WTC11 (cell line): ENCODE data around the gene ZNF835. TPM values are rescaled to one million over a fixed set of nuclear protein-coding genes. Genes with fewer than 3 reads are reported as not detected.

ENCODE experiments used
- AFF4 ChIP-seq: sonication (generic); formaldehyde crosslinking; IDR thresholded peaks from 2 replicates; pipeline ENCODE4 v1.8.1; 2023; ENCODE audit warnings: mild to moderate bottlenecking, missing genetic modification reagents, borderline replicate concordance
- E2F4 ChIP-seq: sonication (generic); formaldehyde crosslinking; IDR thresholded peaks from 2 replicates; pipeline ENCODE4 v1.8.1; 2022; ENCODE audit warnings: low read depth, mild to moderate bottlenecking, moderate library complexity, missing genetic modification reagents, borderline replicate concordance
- ELF4 ChIP-seq: sonication (generic); formaldehyde crosslinking; IDR thresholded peaks from 2 replicates; pipeline ENCODE4 v1.8.1; 2022; ENCODE audit warnings: low read depth, mild to moderate bottlenecking, moderate library complexity, missing genetic modification reagents
- EMX1 ChIP-seq: fragments of 250-450 bp; sonication (Bioruptor Pico); IDR thresholded peaks from 2 replicates; pipeline ENCODE4 v1.8.0; 2021; ENCODE audit warnings: mild to moderate bottlenecking
- ESRRA ChIP-seq: sonication (generic); formaldehyde crosslinking; IDR thresholded peaks from 2 replicates; pipeline ENCODE4 v1.8.1; 2022; ENCODE audit warnings: mild to moderate bottlenecking, missing genetic modification reagents, borderline replicate concordance
- ETV6 ChIP-seq: sonication (generic); formaldehyde crosslinking; IDR thresholded peaks from 2 replicates; pipeline ENCODE4 v1.8.1; 2022; ENCODE audit warnings: mild to moderate bottlenecking, missing genetic modification reagents
- FOXJ3 ChIP-seq: sonication (generic); formaldehyde crosslinking; IDR thresholded peaks from 2 replicates; pipeline ENCODE4 v1.9.0; 2021; ENCODE audit warnings: missing genetic modification reagents, mild to moderate bottlenecking, borderline replicate concordance
- HMGA2 ChIP-seq: fragments of 250-450 bp; sonication (Bioruptor Pico); IDR thresholded peaks from 2 replicates; pipeline ENCODE4 v1.4.0; 2021; ENCODE audit warnings: mild to moderate bottlenecking, moderate library complexity
- IRF1 ChIP-seq: sonication (generic); formaldehyde crosslinking; IDR thresholded peaks from 2 replicates; pipeline ENCODE4 v1.8.0; 2023; ENCODE audit warnings: missing genetic modification reagents
- JAZF1 ChIP-seq: fragments of 250-450 bp; sonication (Bioruptor Pico); IDR thresholded peaks from 2 replicates; pipeline ENCODE4 v1.9.0; 2021; ENCODE audit warnings: moderate library complexity, mild to moderate bottlenecking, inconsistent platforms
- PRDM15 ChIP-seq: sonication (generic); formaldehyde crosslinking; IDR thresholded peaks from 2 replicates; pipeline ENCODE4 v1.8.0; 2022; ENCODE audit warnings: missing genetic modification reagents
- STAT6 ChIP-seq: sonication (generic); formaldehyde crosslinking; conservative IDR thresholded peaks from 2 replicates; pipeline ENCODE4 v1.8.1; 2023; ENCODE audit warnings: mild to moderate bottlenecking, low read depth, missing genetic modification reagents, moderate library complexity
- TEAD4 ChIP-seq: sonication (generic); formaldehyde crosslinking; IDR thresholded peaks from 2 replicates; pipeline ENCODE4 v1.8.0; 2022; ENCODE audit warnings: mild to moderate bottlenecking, missing genetic modification reagents
- ZNF263 ChIP-seq: sonication (generic); formaldehyde crosslinking; IDR thresholded peaks from 2 replicates; pipeline ENCODE4 v1.8.1; 2022; ENCODE audit warnings: low read depth, mild to moderate bottlenecking, moderate library complexity, missing genetic modification reagents
- ZNF416 ChIP-seq: fragments of 250-450 bp; sonication (Bioruptor Pico); IDR thresholded peaks from 2 replicates; pipeline ENCODE4 v1.9.0; 2021; ENCODE audit warnings: mild to moderate bottlenecking, inconsistent platforms
- total RNA-seq: library from RNA; stranded (reverse); gene quantifications from 3 replicates; pipeline ENCODE4 v1.2.3, GENCODE V29; 2021
- TF ChIP-seq, protein P1 (sequence below): sonication (generic); formaldehyde crosslinking; IDR thresholded peaks from 2 replicates; pipeline ENCODE4 v1.8.0; 2022; ENCODE audit warnings: mild to moderate bottlenecking, missing genetic modification reagents
- TF ChIP-seq, protein P2 (sequence below): fragments of 250-450 bp; sonication (Bioruptor Pico); IDR thresholded peaks from 2 replicates; pipeline ENCODE4 v1.9.0; 2021; ENCODE audit warnings: mild to moderate bottlenecking
- TF ChIP-seq, protein P3 (sequence below): fragments of 250-450 bp; sonication (Bioruptor Pico); IDR thresholded peaks from 2 replicates; pipeline ENCODE4 v1.9.0; 2021; ENCODE audit warnings: mild to moderate bottlenecking

The ZNF835 gene
- total RNA-seq, 1 experiment from 2014 or later, result 0.17 TPM

GRCh38 chr19:56637976-56638555 is 33.5 kb downstream of the ZNF835 start (continued):
- TF ChIP-seq AFF4 (CRISPR knock-in tag) (peak; percentile 91; the same call in 1 of the 2 replicates), ELF4 (CRISPR knock-in tag) (peak; percentile 97), ESRRA (CRISPR knock-in tag) (peak; percentile 99), ETV6 (CRISPR knock-in tag) (peak; percentile 99), STAT6 (CRISPR knock-in tag) (peak; percentile 98; the same call in 1 of the 2 replicates), PRDM15 (peak; percentile 71), JAZF1 (CRISPR knock-in tag) (no peak), FOXJ3 (CRISPR knock-in tag) (peak; percentile 91), ZNF416 (CRISPR knock-in tag) (no peak), E2F4 (CRISPR knock-in tag) (peak; percentile 97), HMGA2 (CRISPR knock-in tag) (no peak), IRF1 (CRISPR knock-in tag) (peak; percentile 99), EMX1 (CRISPR knock-in tag) (no peak), ZNF263 (CRISPR knock-in tag) (peak; percentile 81; the same call in 1 of the 2 replicates), TEAD4 (CRISPR knock-in tag) (peak; percentile 99)
- TF ChIP-seq, protein P1, sequence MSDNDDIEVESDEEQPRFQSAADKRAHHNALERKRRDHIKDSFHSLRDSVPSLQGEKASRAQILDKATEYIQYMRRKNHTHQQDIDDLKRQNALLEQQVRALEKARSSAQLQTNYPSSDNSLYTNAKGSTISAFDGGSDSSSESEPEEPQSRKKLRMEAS (CRISPR knock-in tag), result peak; percentile 95
- TF ChIP-seq, protein P2, sequence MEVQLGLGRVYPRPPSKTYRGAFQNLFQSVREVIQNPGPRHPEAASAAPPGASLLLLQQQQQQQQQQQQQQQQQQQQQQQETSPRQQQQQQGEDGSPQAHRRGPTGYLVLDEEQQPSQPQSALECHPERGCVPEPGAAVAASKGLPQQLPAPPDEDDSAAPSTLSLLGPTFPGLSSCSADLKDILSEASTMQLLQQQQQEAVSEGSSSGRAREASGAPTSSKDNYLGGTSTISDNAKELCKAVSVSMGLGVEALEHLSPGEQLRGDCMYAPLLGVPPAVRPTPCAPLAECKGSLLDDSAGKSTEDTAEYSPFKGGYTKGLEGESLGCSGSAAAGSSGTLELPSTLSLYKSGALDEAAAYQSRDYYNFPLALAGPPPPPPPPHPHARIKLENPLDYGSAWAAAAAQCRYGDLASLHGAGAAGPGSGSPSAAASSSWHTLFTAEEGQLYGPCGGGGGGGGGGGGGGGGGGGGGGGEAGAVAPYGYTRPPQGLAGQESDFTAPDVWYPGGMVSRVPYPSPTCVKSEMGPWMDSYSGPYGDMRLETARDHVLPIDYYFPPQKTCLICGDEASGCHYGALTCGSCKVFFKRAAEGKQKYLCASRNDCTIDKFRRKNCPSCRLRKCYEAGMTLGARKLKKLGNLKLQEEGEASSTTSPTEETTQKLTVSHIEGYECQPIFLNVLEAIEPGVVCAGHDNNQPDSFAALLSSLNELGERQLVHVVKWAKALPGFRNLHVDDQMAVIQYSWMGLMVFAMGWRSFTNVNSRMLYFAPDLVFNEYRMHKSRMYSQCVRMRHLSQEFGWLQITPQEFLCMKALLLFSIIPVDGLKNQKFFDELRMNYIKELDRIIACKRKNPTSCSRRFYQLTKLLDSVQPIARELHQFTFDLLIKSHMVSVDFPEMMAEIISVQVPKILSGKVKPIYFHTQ (CRISPR knock-in tag), result no peak
- TF ChIP-seq, protein P3, sequence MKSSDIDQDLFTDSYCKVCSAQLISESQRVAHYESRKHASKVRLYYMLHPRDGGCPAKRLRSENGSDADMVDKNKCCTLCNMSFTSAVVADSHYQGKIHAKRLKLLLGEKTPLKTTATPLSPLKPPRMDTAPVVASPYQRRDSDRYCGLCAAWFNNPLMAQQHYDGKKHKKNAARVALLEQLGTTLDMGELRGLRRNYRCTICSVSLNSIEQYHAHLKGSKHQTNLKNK, result no peak
